MM.1S (cell line): ENCODE results near the gene SUGP1.

Experiments
- DNase-seq: peaks from one replicate; pipeline ENCODE4 v3.0.0-alpha.2; 2015
- H2AFZ ChIP-seq: fragments of 300-600 bp; sonication (generic); 2 replicates; pipeline ENCODE4 v1.6.0; 2016; ENCODE audit warnings: antibody characterized with exemption, low read length
- H3F3A ChIP-seq: fragments of 300-600 bp; sonication (generic); 2 replicates; pipeline ENCODE4 v1.6.1; 2016; ENCODE audit warnings: mild to moderate bottlenecking, antibody characterized with exemption, low read length, moderate library complexity, mixed read lengths; ENCODE audit not compliant: insufficient read depth
- H3K27ac ChIP-seq: fragments of 300-600 bp; sonication (generic); 2 replicates; pipeline ENCODE4 v1.5.1; 2016; ENCODE audit warnings: mild to moderate bottlenecking, low read length
- H3K27me3 ChIP-seq: fragments of 300-600 bp; sonication (generic); replicated peaks from 2 replicates; pipeline ENCODE4 v1.6.0; 2016; ENCODE audit warnings: low read length; ENCODE audit not compliant: insufficient read depth
- H3K36me3 ChIP-seq: fragments of 300-600 bp; sonication (generic); replicated peaks from 2 replicates; pipeline ENCODE4 v1.6.1; 2016; ENCODE audit warnings: mild to moderate bottlenecking, low read length, mixed read lengths; ENCODE audit not compliant: insufficient read depth
- H3K4me1 ChIP-seq: fragments of 300-600 bp; sonication (generic); 2 replicates; pipeline ENCODE4 v1.6.1; 2016; ENCODE audit warnings: low read length, mixed read lengths
- H3K4me2 ChIP-seq: fragments of 300-600 bp; sonication (generic); 2 replicates; pipeline ENCODE4 v1.6.0; 2016; ENCODE audit warnings: low read depth, low read length
- H3K4me3 ChIP-seq: fragments of 300-600 bp; sonication (generic); 2 replicates; pipeline ENCODE4 v1.5.1; 2016; ENCODE audit warnings: low read length, mixed read lengths
- H3K79me2 ChIP-seq: fragments of 300-600 bp; sonication (generic); 2 replicates; pipeline ENCODE4 v1.6.1; 2016; ENCODE audit warnings: mixed run types, low read length, mixed read lengths
- H3K9ac ChIP-seq: fragments of 300-600 bp; sonication (generic); 2 replicates; pipeline ENCODE4 v1.6.1; 2016; ENCODE audit warnings: low read length, mixed read lengths
- H3K9me2 ChIP-seq: fragments of 300-600 bp; sonication (generic); replicated peaks from 2 replicates; pipeline ENCODE4 v1.6.1; 2016; ENCODE audit warnings: mild to moderate bottlenecking, low read length, mixed read lengths; ENCODE audit not compliant: insufficient read depth
- H3K9me3 ChIP-seq: fragments of 300-600 bp; sonication (generic); replicated peaks from 2 replicates; pipeline ENCODE4 v1.6.1; 2016; ENCODE audit warnings: mild to moderate bottlenecking, low read length, mixed read lengths; ENCODE audit not compliant: insufficient read depth
- H4K20me1 ChIP-seq: fragments of 300-600 bp; sonication (generic); 2 replicates; pipeline ENCODE4 v1.6.1; 2016; ENCODE audit warnings: mild to moderate bottlenecking, low read length, moderate library complexity, mixed read lengths; ENCODE audit not compliant: insufficient read depth
- CTCF ChIP-seq: fragments of 300-600 bp; sonication (generic); IDR thresholded peaks from 2 replicates; pipeline ENCODE4 v1.5.1; 2016; ENCODE audit warnings: antibody characterized with exemption, low read length, mixed read lengths
- EZH2 ChIP-seq: fragments of 300-600 bp; sonication (generic); optimal IDR thresholded peaks from 2 replicates; pipeline ENCODE3; 2017; ENCODE audit warnings: low read depth, mild to moderate bottlenecking, antibody characterized with exemption, low read length, mixed read lengths
- EZH2phosphoT487 ChIP-seq: fragments of 300-600 bp; sonication (generic); IDR thresholded peaks from 2 replicates; pipeline ENCODE4 v1.6.1; 2018; ENCODE audit warnings: antibody characterized with exemption, low read length

Gene SUGP1

GRCh38 chr19:19271828-19272599 lies 48.3 kb downstream of the SUGP1 start:
- H3K9ac ChIP-seq = no peak overlapping the region
- no peaks in the 10 kb centered on the region for H3K9me2 ChIP-seq
- H3K4me2 ChIP-seq = no peak overlapping the region
- no peaks in the 10 kb centered on the region for H3K79me2 ChIP-seq
- no peak overlapping the region for H2AFZ ChIP-seq
- TF ChIP-seq EZH2 = no peak
- TF ChIP-seq EZH2phosphoT487 = no peak
- no peak for TF ChIP-seq CTCF
- no peak for DNase-seq
- no peaks in the 10 kb centered on the region for H3F3A ChIP-seq
- H3K36me3 ChIP-seq = no peaks in the 10 kb centered on the region
- H3K27me3 ChIP-seq = no peaks in the 10 kb centered on the region
- H4K20me1 ChIP-seq = no peaks in the 10 kb centered on the region
- no peak overlapping the region for H3K4me3 ChIP-seq
- no peak overlapping the region for H3K27ac ChIP-seq
- no peaks in the 10 kb centered on the region for H3K4me1 ChIP-seq
- H3K9me3 ChIP-seq = no peaks in the 10 kb centered on the region

GRCh38 chr19:19270749-19271571 lies 49.3 kb downstream of the SUGP1 start:
- H3F3A ChIP-seq = no peaks in the 10 kb centered on the region
- H4K20me1 ChIP-seq = no peaks in the 10 kb centered on the region
- 0 out of 2 replicates have a peak, but pooled peaks cover 8% of the 10 kb centered on the region for H3K27me3 ChIP-seq
- H3K27ac ChIP-seq = no peak overlapping the region
- H3K9ac ChIP-seq = no peak overlapping the region
- no peaks in the 10 kb centered on the region for H3K4me1 ChIP-seq
- no peak for DNase-seq
- no peaks in the 10 kb centered on the region for H3K79me2 ChIP-seq
- no peak overlapping the region for H3K4me3 ChIP-seq
- no peak overlapping the region for H2AFZ ChIP-seq
- TF ChIP-seq EZH2phosphoT487 (no peak), CTCF (no peak), EZH2 (no peak)
- H3K9me2 ChIP-seq = no peaks in the 10 kb centered on the region
- no peaks in the 10 kb centered on the region for H3K9me3 ChIP-seq
- no peaks in the 10 kb centered on the region for H3K36me3 ChIP-seq
- H3K4me2 ChIP-seq = no peak overlapping the region

GRCh38 chr19:19269952-19270694 lies 50.2 kb downstream of the SUGP1 start:
- Histone ChIP-seq H3K4me1 (no peaks in the 10 kb centered on the region), H3K4me2 (no peak overlapping the region), H3K9me2 (no peaks in the 10 kb centered on the region), H3K27ac (no peak overlapping the region), H2AFZ (no peak overlapping the region), H3K36me3 (no peaks in the 10 kb centered on the region), H3F3A (no peaks in the 10 kb centered on the region), H3K79me2 (no peaks in the 10 kb centered on the region), H3K4me3 (no peak overlapping the region), H3K9ac (no peak overlapping the region), H4K20me1 (no peaks in the 10 kb centered on the region), H3K27me3 (0 out of 2 replicates have a peak, but pooled peaks cover 14% of the 10 kb centered on the region), H3K9me3 (no peaks in the 10 kb centered on the region)
- no peak for DNase-seq
- no peak for TF ChIP-seq EZH2phosphoT487
- TF ChIP-seq CTCF = no peak
- TF ChIP-seq EZH2 = no peak
